GM12874 (cell line): Measurements from ENCODE around the gene CELA1.

Source experiments
- CTCF ChIP-seq: IDR thresholded peaks from 2 replicates; pipeline ENCODE4 v1.5.1; 2011; ENCODE audit warnings: low read depth, mild to moderate bottlenecking, control low read depth, low read length, moderate library complexity; ENCODE audit not compliant: insufficient read depth

The CELA1 gene

GRCh38 chr12:51390457-51390856 lies 44.0 kb upstream of the CELA1 start:
- TF ChIP-seq CTCF = no peak

- no peak for TF ChIP-seq CTCF
Observed at GRCh38 chr12:51389302-51389999, 43.0 kb upstream of the CELA1 start.

- TF ChIP-seq CTCF = no peak
Observed at GRCh38 chr12:51388846-51389245, 42.4 kb upstream of the CELA1 start.

- no peak for TF ChIP-seq CTCF
Observed at GRCh38 chr12:51388069-51388799, 41.8 kb upstream of the CELA1 start.

GRCh38 chr12:51386351-51386750 lies 39.9 kb upstream of the CELA1 start:
- no peak for TF ChIP-seq CTCF

- no peak for TF ChIP-seq CTCF
Observed at GRCh38 chr12:51383269-51383905, 36.9 kb upstream of the CELA1 start.

GRCh38 chr12:51382173-51382572 lies 35.7 kb upstream of the CELA1 start:
- TF ChIP-seq CTCF = no peak
